BLaER1 treated with 17β-estradiol and CSF1 and Interleukin-3, amounts not matched to agents 10 nM and 100 nM (cell line): ENCODE data around the gene BIRC2.

Source experiments
- H3K27ac ChIP-seq, 11 experiments: shearing (Covaris generic); formaldehyde crosslinking; 2 replicates each; pipeline ENCODE4 v1.8.1; 2022
- H3K27me3 ChIP-seq, 11 experiments: shearing (Covaris generic); formaldehyde crosslinking; 2 replicates each; pipeline ENCODE4 v1.8.1; 2022
- H3K36me3 ChIP-seq, 11 experiments: shearing (Covaris generic); formaldehyde crosslinking; 2 replicates each; pipeline ENCODE4 v1.8.1; 2022
- H3K4me1 ChIP-seq, 10 experiments: shearing (Covaris generic); formaldehyde crosslinking; 2 replicates each; pipeline ENCODE4 v1.8.1; 2022
- H3K4me2 ChIP-seq, 11 experiments: shearing (Covaris generic); formaldehyde crosslinking; 2 replicates each; pipeline ENCODE4 v1.8.1; 2022
- H3K4me3 ChIP-seq, 10 experiments: shearing (Covaris generic); formaldehyde crosslinking; 2 replicates each; pipeline ENCODE4 v1.8.1; 2022
- H3K9ac ChIP-seq, 11 experiments: shearing (Covaris generic); formaldehyde crosslinking; 2 replicates each; pipeline ENCODE4 v1.8.1; 2022
- H3K9me3 ChIP-seq, 11 experiments: shearing (Covaris generic); formaldehyde crosslinking; replicated peaks in 1 of 11; 2 replicates each; pipeline ENCODE4 v1.8.1; 2022
- H4K20me1 ChIP-seq, 11 experiments: shearing (Covaris generic); formaldehyde crosslinking; 2 replicates each; pipeline ENCODE4 v1.8.1; 2022
- Cebpa-rat ChIP-seq, 11 experiments: shearing (Covaris generic); IDR thresholded peaks; 2 replicates each; pipeline ENCODE4 v1.8.1; 2022

The BIRC2 gene

DNA sequence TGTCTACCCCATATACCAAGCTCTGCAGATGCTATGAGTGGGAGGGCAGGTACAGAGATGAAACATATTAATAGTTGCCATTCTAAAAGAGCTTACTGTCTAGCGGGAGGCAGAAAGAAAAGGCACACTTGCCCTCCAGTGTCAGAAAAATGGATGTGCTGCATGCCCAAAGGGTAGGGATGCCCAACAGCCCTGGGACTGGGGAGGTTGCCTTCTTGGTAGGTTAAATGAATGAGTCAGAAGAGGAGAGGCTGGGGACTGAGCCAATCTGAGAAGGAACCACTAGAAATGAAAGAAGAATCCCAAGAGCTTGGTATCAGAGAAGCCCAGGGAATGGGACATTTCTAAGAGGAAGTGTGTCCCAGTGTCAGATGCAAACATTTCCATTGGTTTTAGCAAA, 28.5 kb upstream of the BIRC2 start:
- H3K4me3 ChIP-seq = peak overlapping the region in 3 of 10 experiments; percentile 61 to 68 (median 64); a peak in 5 of 20 replicates
- H3K27ac ChIP-seq = no peak overlapping the region; a peak in 1 of 22 replicates
- no peak overlapping the region for H3K9ac ChIP-seq
- H3K36me3 ChIP-seq = no peaks in the 10 kb centered on the region
- no peak for TF ChIP-seq Cebpa-rat (IDR thresholded peaks at IDR 0.05)
- H3K9me3 ChIP-seq = no peaks in the 10 kb centered on the region
- H4K20me1 ChIP-seq = no peaks in the 10 kb centered on the region
- H3K27me3 ChIP-seq = 0 out of 22 replicates have a peak, but pooled peaks cover 0 to 3% (median 0%) of the 10 kb centered on the region in 11 experiments
- peak overlapping the region; percentile 78 to 99 (median 92); a peak in 20 of 22 replicates for H3K4me2 ChIP-seq
- H3K4me1 ChIP-seq = peaks cover 14 to 44% (median 31%) of the 10 kb centered on the region in 10 experiments

DNA sequence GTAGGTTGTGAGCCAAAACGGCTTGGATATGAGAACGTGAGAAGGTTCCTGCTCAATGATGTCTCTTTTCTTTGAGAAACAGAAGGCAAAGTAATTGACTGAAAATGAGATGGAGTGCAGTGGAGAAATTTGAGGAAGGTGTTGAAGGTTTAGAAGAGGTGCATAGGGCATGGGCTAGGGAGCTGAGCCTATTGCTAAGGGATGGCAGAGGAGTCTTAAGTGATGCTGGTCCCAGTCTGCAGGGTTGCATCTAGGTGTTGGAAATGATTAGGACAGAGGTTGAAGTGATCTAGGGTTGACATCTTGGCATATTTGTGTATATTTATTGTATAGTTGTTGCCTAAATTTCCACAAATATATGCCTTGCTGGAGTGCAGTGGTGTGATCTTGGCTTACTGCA, 27.5 kb upstream of the BIRC2 start:
- H3K9ac ChIP-seq = no peak overlapping the region
- H3K4me1 ChIP-seq = peaks cover 14 to 37% (median 28%) of the 10 kb centered on the region in 10 experiments
- H3K4me3 ChIP-seq = no peak overlapping the region
- H4K20me1 ChIP-seq = no peaks in the 10 kb centered on the region
- H3K27ac ChIP-seq = no peak overlapping the region
- H3K36me3 ChIP-seq = no peaks in the 10 kb centered on the region
- peak overlapping the region in 2 of 11 experiments; percentile 91 to 99; a peak in 4 of 22 replicates for H3K4me2 ChIP-seq
- 0 out of 22 replicates have a peak, but pooled peaks cover 0 to 3% (median 0%) of the 10 kb centered on the region in 11 experiments for H3K27me3 ChIP-seq
- H3K9me3 ChIP-seq = no peaks in the 10 kb centered on the region
- no peak for TF ChIP-seq Cebpa-rat (IDR thresholded peaks at IDR 0.05)

DNA sequence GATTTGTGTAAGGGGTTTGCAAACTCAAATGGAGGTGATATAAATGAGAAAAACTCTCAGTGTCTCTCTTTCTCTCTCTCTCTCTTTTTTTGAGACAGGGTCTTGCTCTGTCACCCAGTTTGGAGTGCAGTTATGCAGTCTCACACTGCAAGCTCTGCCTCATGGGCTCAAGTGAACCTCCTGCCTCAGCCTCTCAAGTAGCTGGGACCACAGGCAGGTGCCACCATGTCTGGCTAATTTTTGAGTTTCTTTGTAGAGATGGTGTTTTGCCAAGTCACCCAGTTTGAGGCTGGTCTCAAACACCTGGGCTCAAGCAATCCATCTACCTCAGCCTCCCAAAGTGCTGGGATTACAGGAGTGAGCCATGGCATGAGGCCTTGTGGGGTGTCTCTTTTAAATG, 26.8 kb upstream of the BIRC2 start:
- Histone ChIP-seq H3K9me3 (no peaks in the 10 kb centered on the region), H4K20me1 (no peaks in the 10 kb centered on the region), H3K36me3 (no peaks in the 10 kb centered on the region), H3K27ac (no peak overlapping the region), H3K9ac (no peak overlapping the region), H3K4me3 (no peak overlapping the region), H3K4me2 (no peak overlapping the region), H3K4me1 (peaks cover 14 to 35% (median 28%) of the 10 kb centered on the region in 10 experiments), H3K27me3 (0 out of 22 replicates have a peak, but pooled peaks cover 0 to 3% (median 0%) of the 10 kb centered on the region in 11 experiments)
- no peak for TF ChIP-seq Cebpa-rat (IDR thresholded peaks at IDR 0.05)

DNA sequence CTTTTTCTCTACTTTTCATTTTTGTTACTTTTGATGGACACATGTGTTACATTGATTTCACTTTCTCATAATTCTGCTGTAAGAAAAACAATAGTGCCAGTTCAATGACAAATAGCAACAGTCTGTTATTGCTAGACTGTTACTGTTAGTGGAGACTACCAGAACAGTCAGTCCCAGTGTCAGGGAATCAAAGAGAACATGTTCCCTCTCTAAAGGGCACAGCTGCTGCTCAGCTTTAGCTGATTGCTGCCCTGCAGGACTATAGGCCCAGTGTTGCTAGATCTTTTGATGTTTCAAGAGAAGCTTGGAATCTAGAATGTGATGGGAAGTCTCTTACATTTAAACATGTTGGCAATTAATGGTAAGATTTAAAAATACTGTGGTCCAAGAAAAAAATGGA, 26.3 kb upstream of the BIRC2 start:
- no peaks in the 10 kb centered on the region for H4K20me1 ChIP-seq

DNA sequence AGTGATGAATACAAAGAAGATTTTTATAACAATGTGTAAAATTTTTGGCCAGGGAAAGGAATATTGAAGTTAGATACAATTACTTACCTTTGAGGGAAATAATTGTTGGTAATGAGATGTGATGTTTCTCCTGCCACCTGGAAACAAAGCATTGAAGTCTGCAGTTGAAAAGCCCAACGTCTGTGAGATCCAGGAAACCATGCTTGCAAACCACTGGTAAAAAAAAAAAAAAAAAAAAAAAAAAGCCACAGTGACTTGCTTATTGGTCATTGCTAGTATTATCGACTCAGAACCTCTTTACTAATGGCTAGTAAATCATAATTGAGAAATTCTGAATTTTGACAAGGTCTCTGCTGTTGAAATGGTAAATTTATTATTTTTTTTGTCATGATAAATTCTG, 24.5 kb upstream of the BIRC2 start:
- no peak for TF ChIP-seq Cebpa-rat (IDR thresholded peaks at IDR 0.05)
- no peak overlapping the region for H3K9ac ChIP-seq
- H3K4me3 ChIP-seq = no peak overlapping the region
- peak overlapping the region in 5 of 11 experiments; percentile 7 to 23 (median 19); a peak in 2 of 22 replicates for H3K4me2 ChIP-seq
- H3K36me3 ChIP-seq = peaks cover 0 to 16% (median 0%) of the 10 kb centered on the region in 11 experiments; a peak in 4 of 22 replicates
- no peaks in the 10 kb centered on the region for H4K20me1 ChIP-seq
- peaks cover 9 to 23% (median 17%) of the 10 kb centered on the region in 10 experiments for H3K4me1 ChIP-seq
- no peak overlapping the region for H3K27ac ChIP-seq
- H3K27me3 ChIP-seq = no peaks in the 10 kb centered on the region
- H3K9me3 ChIP-seq = no peaks in the 10 kb centered on the region

More for the DNA sequence above, 26.3 kb upstream of the BIRC2 start:
- Histone ChIP-seq H3K27ac (no peak overlapping the region), H3K4me2 (no peak overlapping the region; a peak in 1 of 22 replicates), H3K27me3 (0 out of 22 replicates have a peak, but pooled peaks cover 0 to 3% (median 0%) of the 10 kb centered on the region in 11 experiments), H3K4me1 (peaks cover 14 to 35% (median 28%) of the 10 kb centered on the region in 10 experiments), H3K9ac (no peak overlapping the region), H3K9me3 (no peaks in the 10 kb centered on the region), H3K36me3 (no peaks in the 10 kb centered on the region), H3K4me3 (no peak overlapping the region)
- no peak for TF ChIP-seq Cebpa-rat (IDR thresholded peaks at IDR 0.05)

DNA sequence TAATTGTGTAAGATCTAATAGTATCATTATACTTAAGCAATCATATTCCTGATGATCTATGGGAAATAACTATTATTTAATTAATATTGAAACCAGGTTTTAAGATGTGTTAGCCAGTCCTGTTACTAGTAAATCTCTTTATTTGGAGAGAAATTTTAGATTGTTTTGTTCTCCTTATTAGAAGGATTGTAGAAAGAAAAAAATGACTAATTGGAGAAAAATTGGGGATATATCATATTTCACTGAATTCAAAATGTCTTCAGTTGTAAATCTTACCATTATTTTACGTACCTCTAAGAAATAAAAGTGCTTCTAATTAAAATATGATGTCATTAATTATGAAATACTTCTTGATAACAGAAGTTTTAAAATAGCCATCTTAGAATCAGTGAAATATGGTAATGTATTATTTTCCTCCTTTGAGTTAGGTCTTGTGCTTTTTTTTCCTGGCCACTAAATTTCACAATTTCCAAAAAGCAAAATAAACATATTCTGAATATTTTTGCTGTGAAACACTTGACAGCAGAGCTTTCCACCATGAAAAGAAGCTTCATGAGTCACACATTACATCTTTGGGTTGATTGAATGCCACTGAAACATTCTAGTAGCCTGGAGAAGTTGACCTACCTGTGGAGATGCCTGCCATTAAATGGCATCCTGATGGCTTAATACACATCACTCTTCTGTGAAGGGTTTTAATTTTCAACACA, 23.3 kb upstream of the BIRC2 start:
- no peaks in the 10 kb centered on the region for H3K27me3 ChIP-seq
- peaks cover 0 to 11% (median 6%) of the 10 kb centered on the region in 10 experiments; a peak in 10 of 20 replicates for H3K4me1 ChIP-seq
- H3K9me3 ChIP-seq = no peaks in the 10 kb centered on the region
- peaks cover 0 to 25% (median 0%) of the 10 kb centered on the region in 11 experiments; a peak in 4 of 22 replicates for H3K36me3 ChIP-seq
- H3K27ac ChIP-seq = no peak overlapping the region
- no peak for TF ChIP-seq Cebpa-rat (IDR thresholded peaks at IDR 0.05)
- no peak overlapping the region for H3K4me2 ChIP-seq
- no peaks in the 10 kb centered on the region for H4K20me1 ChIP-seq
- H3K9ac ChIP-seq = no peak overlapping the region
- H3K4me3 ChIP-seq = no peak overlapping the region

DNA sequence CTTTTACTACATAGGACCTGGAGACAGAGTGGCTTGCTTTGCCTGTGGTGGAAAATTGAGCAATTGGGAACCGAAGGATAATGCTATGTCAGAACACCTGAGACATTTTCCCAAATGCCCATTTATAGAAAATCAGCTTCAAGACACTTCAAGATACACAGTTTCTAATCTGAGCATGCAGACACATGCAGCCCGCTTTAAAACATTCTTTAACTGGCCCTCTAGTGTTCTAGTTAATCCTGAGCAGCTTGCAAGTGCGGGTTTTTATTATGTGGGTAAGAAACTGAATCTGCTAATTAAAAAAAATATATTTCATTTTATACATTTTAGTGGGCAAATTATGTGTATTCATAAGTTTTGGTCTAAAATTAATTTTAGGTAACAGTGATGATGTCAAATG, 21.9 kb upstream of the BIRC2 start:
- H3K27me3 ChIP-seq = no peaks in the 10 kb centered on the region
- peaks cover 0 to 39% (median 0%) of the 10 kb centered on the region in 11 experiments; a peak in 4 of 22 replicates for H3K36me3 ChIP-seq
- no peak overlapping the region for H3K4me3 ChIP-seq
- no peak for TF ChIP-seq Cebpa-rat (IDR thresholded peaks at IDR 0.05)
- no peak overlapping the region for H3K4me2 ChIP-seq
- H3K4me1 ChIP-seq = peaks cover 0 to 7% (median 5%) of the 10 kb centered on the region in 10 experiments; a peak in 7 of 20 replicates
- H3K9ac ChIP-seq = no peak overlapping the region
- H4K20me1 ChIP-seq = no peaks in the 10 kb centered on the region
- no peaks in the 10 kb centered on the region for H3K9me3 ChIP-seq
- H3K27ac ChIP-seq = no peak overlapping the region

DNA sequence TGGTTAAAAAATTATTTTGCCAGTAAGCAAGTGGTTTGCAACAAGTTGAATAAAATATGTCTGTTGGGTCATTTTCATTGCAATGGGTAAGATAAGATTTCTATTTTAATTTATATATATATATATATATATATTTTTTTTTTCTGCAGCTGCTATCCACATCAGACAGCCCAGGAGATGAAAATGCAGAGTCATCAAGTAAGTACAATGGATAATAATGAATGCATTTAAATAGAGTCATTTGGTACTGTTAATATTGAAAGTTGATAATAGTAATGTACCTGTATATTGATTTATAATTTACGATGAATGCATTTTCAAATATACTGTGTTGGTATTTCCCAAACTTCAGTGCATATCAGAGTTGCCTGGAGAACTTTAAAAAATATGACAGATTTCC, 18.3 kb upstream of the BIRC2 start:
- Histone ChIP-seq H3K4me1 (no peaks in the 10 kb centered on the region), H3K9me3 (no peaks in the 10 kb centered on the region), H3K36me3 (peaks cover 0 to 60% (median 0%) of the 10 kb centered on the region in 11 experiments; a peak in 4 of 22 replicates), H3K27ac (no peak overlapping the region), H4K20me1 (no peaks in the 10 kb centered on the region), H3K4me2 (no peak overlapping the region), H3K4me3 (no peak overlapping the region), H3K9ac (no peak overlapping the region), H3K27me3 (no peaks in the 10 kb centered on the region)
- no peak for TF ChIP-seq Cebpa-rat (IDR thresholded peaks at IDR 0.05)

DNA sequence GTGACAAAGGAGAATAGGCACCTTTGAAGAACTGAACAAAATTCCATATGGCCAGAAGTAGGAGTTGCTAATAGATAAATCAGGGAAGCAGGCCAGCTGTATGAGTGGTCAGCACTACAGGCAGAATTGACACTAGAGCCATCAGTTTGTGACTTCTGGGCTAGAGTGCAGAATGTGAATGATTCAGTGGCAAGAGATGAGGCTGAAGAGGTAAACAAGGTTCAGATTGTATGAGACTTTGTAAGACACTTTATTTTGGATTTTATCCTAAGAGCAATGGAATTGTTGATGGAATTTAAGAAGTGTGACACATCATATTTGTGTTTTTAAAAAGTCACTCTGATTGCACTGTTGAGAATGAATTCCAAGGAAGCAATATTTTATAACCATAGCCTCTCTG, 16.8 kb upstream of the BIRC2 start:
- Histone ChIP-seq H3K36me3 (peaks cover 0 to 60% (median 0%) of the 10 kb centered on the region in 11 experiments; a peak in 4 of 22 replicates), H3K27ac (no peak overlapping the region)

More for the DNA sequence above, 16.8 kb upstream of the BIRC2 start:
- no peak overlapping the region for H3K9ac ChIP-seq
- H4K20me1 ChIP-seq = no peaks in the 10 kb centered on the region
- no peak overlapping the region for H3K4me3 ChIP-seq
- H3K27me3 ChIP-seq = no peaks in the 10 kb centered on the region
- H3K9me3 ChIP-seq = no peaks in the 10 kb centered on the region
- TF ChIP-seq Cebpa-rat (IDR thresholded peaks at IDR 0.05) = no peak
- no peak overlapping the region for H3K4me2 ChIP-seq
- H3K4me1 ChIP-seq = no peaks in the 10 kb centered on the region
